GM12878 (cell line): ENCODE data around the gene LPAR5. TPM values are rescaled to one million over a fixed set of nuclear protein-coding genes. Genes with fewer than 3 reads are reported as not detected.

ENCODE experiments used
- CBX3 ChIP-seq: fragments of 200-600 bp; sonication (generic); IDR thresholded peaks from 2 replicates; pipeline ENCODE4 v1.6.1; 2016; ENCODE audit warnings: low read depth, borderline replicate concordance
- CREB1 ChIP-seq: IDR thresholded peaks from 2 replicates; pipeline ENCODE4 v1.6.1; 2012; ENCODE audit warnings: low read depth, mild to moderate bottlenecking, inconsistent platforms
- ELK1 ChIP-seq: IDR thresholded peaks from 2 replicates; pipeline ENCODE4 v1.6.1; 2012; ENCODE audit warnings: low read depth, low read length, improper control_type of control experiment
- GABPA ChIP-seq: IDR thresholded peaks from 2 replicates; pipeline ENCODE4 v1.6.1; 2014; ENCODE audit warnings: antibody characterized with exemption, low read depth, mild to moderate bottlenecking, inconsistent platforms
- HDGF ChIP-seq: fragments of 450-650 bp; IDR thresholded peaks from 2 replicates; pipeline ENCODE4 v1.6.1; 2016; ENCODE audit warnings: antibody characterized with exemption
- KAT2A ChIP-seq: conservative IDR thresholded peaks from 2 replicates; pipeline ENCODE4 v1.6.1; 2011; ENCODE audit warnings: low read depth, low read length; ENCODE audit not compliant: control insufficient read depth
- LARP7 ChIP-seq: fragments of 450-650 bp; IDR thresholded peaks from 2 replicates; pipeline ENCODE4 v1.6.1; 2017; ENCODE audit warnings: mild to moderate bottlenecking
- NBN ChIP-seq: fragments of 450-650 bp; IDR thresholded peaks from 2 replicates; pipeline ENCODE4 v1.6.1; 2016
- NFXL1 ChIP-seq: fragments of 450-650 bp; IDR thresholded peaks from 2 replicates; pipeline ENCODE4 v1.6.1; 2017; ENCODE audit warnings: antibody characterized with exemption, mild to moderate bottlenecking, borderline replicate concordance
- NFYB ChIP-seq: IDR thresholded peaks from 2 replicates; pipeline ENCODE4 v1.6.1; 2011; ENCODE audit warnings: low read depth, mild to moderate bottlenecking, low read length, improper control_type of control experiment, moderate library complexity; ENCODE audit not compliant: insufficient read depth
- POLR2A ChIP-seq: IDR thresholded peaks from 2 replicates; pipeline ENCODE4 v1.6.1; 2011; ENCODE audit warnings: low read depth, mild to moderate bottlenecking, low read length
- RAD51 ChIP-seq: fragments of 450-650 bp; IDR thresholded peaks from 2 replicates; pipeline ENCODE4 v1.6.1; 2016; ENCODE audit warnings: moderate library complexity, mild to moderate bottlenecking, inconsistent platforms
- RBBP5 ChIP-seq: fragments of 200-600 bp; sonication (generic); conservative IDR thresholded peaks from 2 replicates; pipeline ENCODE4 v1.6.1; 2016
- SIN3A ChIP-seq: IDR thresholded peaks from 2 replicates; pipeline ENCODE4 v1.6.1; 2012; ENCODE audit warnings: low read depth, low read length, improper control_type of control experiment
- TARDBP ChIP-seq: IDR thresholded peaks from 2 replicates; pipeline ENCODE4 v1.6.1; 2016; ENCODE audit warnings: borderline replicate concordance
- USF1 ChIP-seq: IDR thresholded peaks from 2 replicates; pipeline ENCODE4 v1.6.1; 2011; ENCODE audit warnings: borderline replicate concordance, low read depth, mild to moderate bottlenecking, moderate library complexity, mixed read lengths, low read length; ENCODE audit not compliant: insufficient read depth; ENCODE audit errors: extremely low read length
- WRNIP1 ChIP-seq: IDR thresholded peaks from 2 replicates; pipeline ENCODE4 v1.6.1; 2011; ENCODE audit warnings: low read depth, low read length, improper control_type of control experiment, borderline replicate concordance
- YY1 ChIP-seq: IDR thresholded peaks from 2 replicates; pipeline ENCODE4 v1.6.1; 2011; ENCODE audit warnings: low read depth, mild to moderate bottlenecking, low read length
- polyA plus RNA-seq, 11 experiments: library from polyadenylated mRNA; depleted of rRNA in 4 of 11; unstranded in 6 of 11; stranded (reverse) in 5 of 11; fragments of >200 nt; fragmentation: Nextera tagmentation in 4 of 11; fragmentation: Illumina TruSeq in 1 of 11; extraction: Ambion mirVana in 4 of 11; extraction: Trizol in 1 of 11; gene quantifications; 1 replicate in 1 of 11; 2 replicates in 10 of 11; pipeline versions ENCODE4 v1.2.1 to v1.2.3, GENCODE V29; 2011 to 2016; ENCODE audit warnings: inconsistent platforms in 2 of 11, missing spikeins in 2 of 11, low read depth in 1 of 11
- total RNA-seq, 4 experiments: library from RNA; depleted of rRNA in 3 of 4; stranded (reverse); fragments of >200 nt in 3 of 4; fragmentation: Illumina TruSeq in 1 of 4; extraction: Trizol in 1 of 4; gene quantifications; 2 replicates each; pipeline versions ENCODE4 v1.2.1 to v1.2.3, GENCODE V29; 2013 to 2021
- TF ChIP-seq, protein P1 (sequence below): fragments of 450-650 bp; IDR thresholded peaks from 2 replicates; pipeline ENCODE4 v1.6.1; 2016; ENCODE audit warnings: mild to moderate bottlenecking
- TF ChIP-seq, protein P2 (sequence below): fragments of 450-650 bp; IDR thresholded peaks from 2 replicates; pipeline ENCODE4 v1.6.1; 2018; ENCODE audit warnings: borderline replicate concordance, mild to moderate bottlenecking; ENCODE audit not compliant: partially characterized antibody

LPAR5 gene
- total and polyA plus RNA-seq, 10 of the 15 experiments (the other 5 are each of a cell fraction or from before 2014, with no cell fraction given), result 1.3 to 7.9 (median 5.3) TPM

DNA sequence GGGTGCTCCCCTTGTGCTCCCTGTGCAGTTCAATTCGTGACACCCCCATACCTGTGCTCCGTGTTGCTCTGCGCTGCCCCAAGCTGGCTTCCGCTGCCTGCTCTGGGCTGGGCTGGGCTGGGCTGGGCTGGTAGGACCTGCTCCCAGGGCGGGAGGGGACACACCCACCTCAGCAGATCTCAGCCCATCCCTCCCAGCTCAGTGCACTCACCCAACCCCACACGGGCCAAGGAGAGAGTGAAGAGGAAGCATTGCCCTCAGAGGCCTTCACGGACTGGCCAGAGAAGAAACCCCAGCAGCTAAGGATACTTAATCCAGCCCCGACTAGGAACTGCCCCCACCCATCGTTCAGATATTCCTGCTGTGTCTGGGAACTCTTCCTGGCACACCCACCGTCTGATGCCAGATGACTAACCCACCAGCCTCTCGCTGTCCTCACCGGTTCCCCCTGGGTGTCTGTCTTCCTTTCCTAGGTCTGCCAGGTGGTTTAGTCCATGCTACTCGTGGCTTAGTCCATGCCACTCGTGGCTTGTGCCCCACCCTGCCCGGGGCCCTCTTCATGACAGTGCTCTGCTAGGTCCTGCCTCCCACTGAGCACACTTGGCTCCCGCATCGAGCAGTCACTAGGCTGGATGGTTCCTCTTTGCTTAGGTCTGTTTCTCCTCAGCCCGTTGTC lies at the start of gene LPAR5 (continued):
- TF ChIP-seq CREB1 (no peak), RBBP5 (no peak), HDGF (0 out of 2 replicates have a peak, but pooled peaks have one; percentile 57), KAT2A (no peak), POLR2A (peak; percentile 75), YY1 (no peak), GABPA (no peak), NFXL1 (no peak), USF1 (no peak), NBN (no peak), TARDBP (no peak), ELK1 (no peak), NFYB (no peak), CBX3 (no peak), LARP7 (no peak), WRNIP1 (no peak), RAD51 (no peak), SIN3A (no peak; the same call in 1 of the 2 replicates)
- TF ChIP-seq, protein P1, sequence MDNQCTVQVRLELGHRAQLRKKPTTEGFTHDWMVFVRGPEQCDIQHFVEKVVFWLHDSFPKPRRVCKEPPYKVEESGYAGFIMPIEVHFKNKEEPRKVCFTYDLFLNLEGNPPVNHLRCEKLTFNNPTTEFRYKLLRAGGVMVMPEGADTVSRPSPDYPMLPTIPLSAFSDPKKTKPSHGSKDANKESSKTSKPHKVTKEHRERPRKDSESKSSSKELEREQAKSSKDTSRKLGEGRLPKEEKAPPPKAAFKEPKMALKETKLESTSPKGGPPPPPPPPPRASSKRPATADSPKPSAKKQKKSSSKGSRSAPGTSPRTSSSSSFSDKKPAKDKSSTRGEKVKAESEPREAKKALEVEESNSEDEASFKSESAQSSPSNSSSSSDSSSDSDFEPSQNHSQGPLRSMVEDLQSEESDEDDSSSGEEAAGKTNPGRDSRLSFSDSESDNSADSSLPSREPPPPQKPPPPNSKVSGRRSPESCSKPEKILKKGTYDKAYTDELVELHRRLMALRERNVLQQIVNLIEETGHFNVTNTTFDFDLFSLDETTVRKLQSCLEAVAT, result peak; percentile 32; the same call in 1 of the 2 replicates
- TF ChIP-seq, protein P2, sequence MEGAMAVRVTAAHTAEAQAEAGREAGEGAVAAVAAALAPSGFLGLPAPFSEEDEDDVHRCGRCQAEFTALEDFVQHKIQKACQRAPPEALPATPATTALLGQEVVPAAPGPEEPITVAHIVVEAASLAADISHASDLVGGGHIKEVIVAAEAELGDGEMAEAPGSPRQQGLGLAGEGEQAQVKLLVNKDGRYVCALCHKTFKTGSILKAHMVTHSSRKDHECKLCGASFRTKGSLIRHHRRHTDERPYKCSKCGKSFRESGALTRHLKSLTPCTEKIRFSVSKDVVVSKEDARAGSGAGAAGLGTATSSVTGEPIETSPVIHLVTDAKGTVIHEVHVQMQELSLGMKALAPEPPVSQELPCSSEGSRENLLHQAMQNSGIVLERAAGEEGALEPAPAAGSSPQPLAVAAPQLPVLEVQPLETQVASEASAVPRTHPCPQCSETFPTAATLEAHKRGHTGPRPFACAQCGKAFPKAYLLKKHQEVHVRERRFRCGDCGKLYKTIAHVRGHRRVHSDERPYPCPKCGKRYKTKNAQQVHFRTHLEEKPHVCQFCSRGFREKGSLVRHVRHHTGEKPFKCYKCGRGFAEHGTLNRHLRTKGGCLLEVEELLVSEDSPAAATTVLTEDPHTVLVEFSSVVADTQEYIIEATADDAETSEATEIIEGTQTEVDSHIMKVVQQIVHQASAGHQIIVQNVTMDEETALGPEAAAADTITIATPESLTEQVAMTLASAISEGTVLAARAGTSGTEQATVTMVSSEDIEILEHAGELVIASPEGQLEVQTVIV, result no peak
